HepG2 (cell line): ENCODE measurements around the gene FFAR4. TPM values are rescaled to one million over a fixed set of nuclear protein-coding genes. Genes with fewer than 3 reads are reported as not detected.
A peak's percentile ranks its signal among the peaks of the same experiment; 100 is the strongest.

Experiments used
- ATAC-seq: fragments of 200-7000 bp; cut with Tn5 transposase; 3 replicates; pipeline ENCODE4 v1.9.1; 2020; ENCODE audit warnings: mild to moderate bottlenecking, moderate library complexity
- BruUV-seq: library from RNA; stranded (reverse); fragments of 400-500 nt; replicated peaks from 2 replicates; lab custom pipeline; 2021; lab: Mats Ljungman, UMichigan
- CTCF ChIA-PET: fragments of 300-600 bp; formaldehyde crosslinking; extraction: SDS; loops from one replicate; lab custom pipeline; 2021; ENCODE audit warnings: low total read pairs, inconsistent platforms, low intra/inter-chr PET ratio; lab: Yijun Ruan, JAX
- POLR2A ChIA-PET: fragments of 350-600 bp; sonication (Branson Sonifier 250); formaldehyde crosslinking; loops from one replicate; lab custom pipeline; 2020; ENCODE audit warnings: antibody characterized with exemption, inconsistent platforms; lab: Yijun Ruan, JAX
- DNase-seq: peaks from one replicate; pipeline ENCODE4 v3.0.0-alpha.2; 2015; ENCODE audit warnings: low spot score
- FAIRE-seq: peaks from 3 replicates; lab custom pipeline; 2011; peaks lifted over from hg19 to GRCh38; lab: Jason Lieb, UNC
- H2AFZ ChIP-seq: one replicate; pipeline ENCODE4 v1.6.1; 2011; ENCODE audit warnings: low read length, inconsistent platforms
- H3K27ac ChIP-seq: fragments of 300-600 bp; 3 replicates; pipeline ENCODE4 v1.8.0; 2011; ENCODE audit warnings: mixed run types, mild to moderate bottlenecking, mixed read lengths, low read length, inconsistent platforms; ENCODE audit not compliant: insufficient read depth; ENCODE audit errors: extremely low read length
- H3K27me3 ChIP-seq, 2 experiments: fragments of 200-600 bp in 1 of 2; 2 replicates in 1 of 2; 3 replicates in 1 of 2; pipeline versions ENCODE4 v1.6.0 to v1.8.0; 2011; ENCODE audit warnings: low read length in 2 of 2, mild to moderate bottlenecking in 2 of 2, moderate library complexity in 2 of 2, inconsistent platforms in 1 of 2; ENCODE audit not compliant: insufficient read depth in 2 of 2, control insufficient read depth in 1 of 2
- H3K36me3 ChIP-seq, 2 experiments: fragments of 200-600 bp in 1 of 2; replicated peaks in 1 of 2; 2 replicates in 1 of 2; 3 replicates in 1 of 2; pipeline versions ENCODE4 v1.5.1 to v1.8.0; 2011; ENCODE audit warnings: low read length in 2 of 2, inconsistent platforms in 1 of 2; ENCODE audit not compliant: insufficient read depth in 2 of 2, control insufficient read depth in 1 of 2
- H3K4me1 ChIP-seq: 2 replicates; pipeline ENCODE4 v1.5.1; 2012; ENCODE audit warnings: low read length, inconsistent platforms; ENCODE audit not compliant: insufficient read depth
- H3K4me2 ChIP-seq: 2 replicates; pipeline ENCODE4 v1.6.0; 2011; ENCODE audit warnings: low read depth, low read length, inconsistent platforms
- H3K4me3 ChIP-seq, 3 experiments: fragments of 200-600 bp in 1 of 3; sonication (generic), shearing (Covaris generic) in 1 of 3; replicated peaks in 1 of 3; 2 replicates each; pipeline ENCODE4 v1.5.1; 2011 to 2016; ENCODE audit warnings: low read length in 3 of 3, inconsistent platforms in 2 of 3, low read depth in 2 of 3, mild to moderate bottlenecking in 2 of 3, control low read depth in 1 of 3, mixed read lengths in 1 of 3; ENCODE audit not compliant: insufficient read depth in 1 of 3
- H3K79me2 ChIP-seq: one replicate; pipeline ENCODE4 v1.6.1; 2011; ENCODE audit warnings: low read length, inconsistent platforms; ENCODE audit not compliant: insufficient read depth
- H3K9ac ChIP-seq: 2 replicates; pipeline ENCODE4 v1.6.0; 2011; ENCODE audit warnings: mild to moderate bottlenecking, low read depth, low read length, inconsistent platforms; ENCODE audit not compliant: insufficient read depth
- H3K9me3 ChIP-seq: 2 replicates; pipeline ENCODE4 v1.5.1; 2012; ENCODE audit warnings: mild to moderate bottlenecking, low read length
- H4K20me1 ChIP-seq: 2 replicates; pipeline ENCODE4 v1.6.0; 2011; ENCODE audit warnings: inconsistent platforms, mild to moderate bottlenecking, low read length, moderate library complexity; ENCODE audit not compliant: insufficient read depth
- CEBPB ChIP-seq: IDR thresholded peaks from 2 replicates; pipeline ENCODE4 v1.6.1; 2011; ENCODE audit warnings: low read depth, low read length, improper control_type of control experiment, borderline replicate concordance
- PHF8 ChIP-seq: sonication (generic); formaldehyde crosslinking; IDR thresholded peaks from 2 replicates; pipeline ENCODE4 v1.5.0; 2020; ENCODE audit warnings: missing genetic modification reagents
- POLR2G ChIP-seq: fragments of 200-400 bp; formaldehyde crosslinking; IDR thresholded peaks from 2 replicates; pipeline ENCODE4 v1.6.1; 2018; ENCODE audit warnings: mild to moderate bottlenecking, low read depth, low read length, moderate library complexity
- WGBS: methylation state at CpG from one replicate; pipeline ENCODE4 v1.1.6; 2017; ENCODE audit warnings: low lambda C conversion rate; 5-methylcytosine and 5-hydroxymethylcytosine counted together
- in situ Hi-C: cut with HindIII; loops from 2 replicates; pipeline ENCODE4 v1.10.0; 2017; ENCODE audit warnings: low pct_unique_long_range_greater_than_20kb; ENCODE audit not compliant: extremely low pct_ligation_motif_present
- intact Hi-C: fragments of 100-400 bp; cut with micrococcal nuclease; formaldehyde crosslinking; loops from one replicate; pipeline ENCODE4 v1.10.0; 2022; ENCODE audit not compliant: unreplicated experiment
- polyA plus RNA-seq, 8 experiments: library from polyadenylated mRNA; depleted of rRNA in 3 of 8; stranded (reverse) in 7 of 8; unstranded in 1 of 8; fragments of >200 nt; fragmentation: Illumina TruSeq in 4 of 8; extraction: Trizol in 4 of 8; gene quantifications; 2 replicates each; pipeline versions ENCODE4 v1.2.1 to v1.2.3, GENCODE V29; 2011 to 2016; ENCODE audit warnings: low read depth in 4 of 8, missing spikeins in 1 of 8, mixed read lengths in 1 of 8; ENCODE audit not compliant: insufficient read depth in 1 of 8
- total RNA-seq, 5 experiments: library from RNA; depleted of rRNA; stranded (reverse); fragments of >200 nt; fragmentation: Illumina TruSeq; extraction: Trizol; gene quantifications; 2 replicates each; pipeline ENCODE4 v1.2.3, GENCODE V29; 2016; ENCODE audit warnings: low read depth in 1 of 5
- TF ChIP-seq, protein P1 (sequence below): sonication (generic); formaldehyde crosslinking; IDR thresholded peaks from 2 replicates; pipeline ENCODE4 v1.4.0; 2020; ENCODE audit warnings: missing genetic modification reagents, borderline replicate concordance

Gene FFAR4
- total and polyA plus RNA-seq, 2 of the 13 experiments (the other 11 are each of a cell fraction or from before 2014, with no cell fraction given) = 0.09 TPM; not detected in 1

GRCh38 chr10:93591065-93591808 is 24.8 kb downstream of the FFAR4 start (continued):
- TF ChIP-seq, protein P1, sequence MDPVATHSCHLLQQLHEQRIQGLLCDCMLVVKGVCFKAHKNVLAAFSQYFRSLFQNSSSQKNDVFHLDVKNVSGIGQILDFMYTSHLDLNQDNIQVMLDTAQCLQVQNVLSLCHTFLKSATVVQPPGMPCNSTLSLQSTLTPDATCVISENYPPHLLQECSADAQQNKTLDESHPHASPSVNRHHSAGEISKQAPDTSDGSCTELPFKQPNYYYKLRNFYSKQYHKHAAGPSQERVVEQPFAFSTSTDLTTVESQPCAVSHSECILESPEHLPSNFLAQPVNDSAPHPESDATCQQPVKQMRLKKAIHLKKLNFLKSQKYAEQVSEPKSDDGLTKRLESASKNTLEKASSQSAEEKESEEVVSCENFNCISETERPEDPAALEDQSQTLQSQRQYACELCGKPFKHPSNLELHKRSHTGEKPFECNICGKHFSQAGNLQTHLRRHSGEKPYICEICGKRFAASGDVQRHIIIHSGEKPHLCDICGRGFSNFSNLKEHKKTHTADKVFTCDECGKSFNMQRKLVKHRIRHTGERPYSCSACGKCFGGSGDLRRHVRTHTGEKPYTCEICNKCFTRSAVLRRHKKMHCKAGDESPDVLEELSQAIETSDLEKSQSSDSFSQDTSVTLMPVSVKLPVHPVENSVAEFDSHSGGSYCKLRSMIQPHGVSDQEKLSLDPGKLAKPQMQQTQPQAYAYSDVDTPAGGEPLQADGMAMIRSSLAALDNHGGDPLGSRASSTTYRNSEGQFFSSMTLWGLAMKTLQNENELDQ = no peak

DNA sequence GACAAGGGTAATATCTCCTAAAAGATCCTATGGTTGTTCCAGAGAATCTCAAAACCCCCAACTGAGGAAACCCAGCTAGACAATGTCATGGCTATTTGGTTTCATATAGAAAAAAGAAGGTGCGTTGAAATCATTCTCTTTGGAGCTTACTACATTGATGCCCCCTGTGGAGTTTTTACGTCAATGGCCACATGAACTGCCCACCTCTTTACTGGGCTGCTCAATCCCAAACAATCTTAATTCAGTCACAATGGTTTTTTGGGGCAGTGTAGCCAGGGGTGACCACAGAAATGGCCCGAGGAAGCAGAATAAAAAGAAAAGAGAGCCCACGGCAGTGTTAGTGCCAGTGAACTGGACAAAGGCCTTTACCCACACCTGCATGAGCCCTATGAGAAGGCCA is 26.8 kb downstream of the FFAR4 start:
- intact Hi-C loops = loop anchor here (10.0 kb wide), 1 partner anchor 48 kb away; no protein-coding TSS in a partner anchor

More for the DNA sequence above, 26.8 kb downstream of the FFAR4 start:
- ChIA-PET POLR2A (interaction anchor here (0.8 to 1.5 kb wide), 3 partner anchors 7 to 42 kb away, joined by 3 to 4 read pairs (median 3); partner anchors contain the start of gene RBP4), CTCF (no interaction called here)
- in situ Hi-C loops = no loop called here
- DNase-seq = no peak
- Histone ChIP-seq H3K36me3 (peaks cover 16 to 55% of the 10 kb centered on the region in 2 experiments), H3K27ac (no peak overlapping the region), H3K79me2 (peaks cover 8% of the 10 kb centered on the region), H3K4me3 (no peak overlapping the region), H3K4me1 (peaks cover 55% of the 10 kb centered on the region), H4K20me1 (peaks cover 80% of the 10 kb centered on the region), H3K4me2 (no peak overlapping the region), H3K9me3 (no peaks in the 10 kb centered on the region), H2AFZ (no peak overlapping the region), H3K9ac (no peak overlapping the region), H3K27me3 (no peaks in the 10 kb centered on the region)
- TF ChIP-seq PHF8 (CRISPR knock-in tag) = no peak
- TF ChIP-seq POLR2G = 0 out of 2 replicates have a peak, but pooled peaks have one; percentile 0
- no peak for TF ChIP-seq CEBPB
- FAIRE-seq = no peak
- BruUV-seq = no TSS peak
- no peak for ATAC-seq
- WGBS = 95% methylated on average over 4 of the region's 4 CpGs
